ENCODE data around the gene HLX.

GRCh38 chr1:220875260-220875659 is 4.0 kb upstream of the HLX start:
- TF ChIP-seq CTCF (IDR thresholded peaks at IDR 0.05) (no peak), POLR2A (IDR thresholded peaks at IDR 0.05) (no peak)
